Measurements from ENCODE around the gene CXorf38. TPM values are rescaled to one million over a fixed set of nuclear protein-coding genes. Genes with fewer than 3 reads are reported as not detected.

Gene CXorf38
- total and polyA plus RNA-seq, 2 of the 8 experiments (the other 6 are each of a cell fraction or from before 2014, with no cell fraction given): 3.6 to 6.4 TPM

DNA sequence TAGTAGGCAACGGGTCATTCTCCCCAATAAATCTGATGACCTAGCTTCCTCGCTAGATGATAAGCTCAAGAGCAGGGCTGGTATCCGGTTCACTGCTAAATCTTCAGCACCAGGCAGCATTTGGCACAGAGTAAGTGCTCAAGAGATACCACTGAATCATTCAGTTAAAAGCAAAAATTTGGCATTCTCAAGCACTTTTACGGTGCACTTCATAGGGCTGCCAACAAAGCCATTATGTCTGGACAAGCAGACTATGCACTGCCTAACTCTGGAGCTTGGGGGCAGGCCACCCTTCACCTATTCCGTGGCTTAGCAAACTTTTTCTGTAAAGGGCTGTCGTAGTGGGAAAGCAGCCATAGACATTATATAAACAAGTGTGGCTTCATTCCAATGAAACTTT lies 23.8 kb upstream of the CXorf38 start:
- Histone ChIP-seq H3K9ac (replicated peaks in 1 of 4; ENCODE audit: extremely low read depth in 1 of 4, low read depth in 3 of 4, low read length in 3 of 4) (no peak overlapping the region), H2BK5ac (ENCODE audit: low read depth, low read length) (no peak overlapping the region), H3K23me2 (ENCODE audit: low read depth, low read length) (no peaks in the 10 kb centered on the region), H3K27me3 (replicated peaks in 1 of 4; ENCODE audit: control insufficient read depth in 3 of 4, extremely low read depth in 1 of 4, insufficient read depth in 3 of 4, low read length in 3 of 4) (no peaks in the 10 kb centered on the region), H3K79me2 (ENCODE audit: control insufficient read depth in 1 of 2, insufficient read depth in 2 of 2, low read length in 2 of 2) (no peaks in the 10 kb centered on the region), H3K23ac (ENCODE audit: insufficient read length) (no peak overlapping the region), H4K91ac (replicated peaks; ENCODE audit: insufficient read length, low read length) (no peak overlapping the region), H4K20me1 (replicated peaks in 1 of 2; ENCODE audit: control insufficient read depth in 1 of 2, insufficient read depth in 2 of 2, low read length in 2 of 2) (no peaks in the 10 kb centered on the region), H2BK12ac (ENCODE audit: low read depth, low read length) (no peak overlapping the region), H2BK20ac (ENCODE audit: low read length) (no peak overlapping the region), H3K4ac (replicated peaks; ENCODE audit: insufficient read length, low read depth, low read length) (no peak overlapping the region), H3K27ac (ENCODE audit: low read depth, low read length) (no peak overlapping the region), H4K8ac (ENCODE audit: extremely low read depth, insufficient read depth, low read length) (no peak overlapping the region), H2BK120ac (replicated peaks; ENCODE audit: low read depth, low read length) (no peak overlapping the region), H3K4me2 (ENCODE audit: insufficient read depth in 1 of 2, low read depth in 2 of 2, low read length in 2 of 2) (no peak overlapping the region), H2AK5ac (ENCODE audit: low read depth, low read length) (no peak overlapping the region), H3K4me3 (ENCODE audit: extremely low read depth in 1 of 4, insufficient read depth in 2 of 4, low read depth in 3 of 4, low read length in 4 of 4) (no peak overlapping the region), H3K36me3 (ENCODE audit: control insufficient read depth in 2 of 4, insufficient read depth in 4 of 4, low read length in 3 of 4) (peaks cover 14 to 95% (median 52%) of the 10 kb centered on the region in 4 experiments; a peak in 7 of 8 replicates), H3K79me1 (ENCODE audit: low read depth, low read length) (no peaks in the 10 kb centered on the region), H3K4me1 (replicated peaks in 1 of 4; ENCODE audit: control insufficient read depth in 3 of 4, insufficient read depth in 4 of 4, low read length in 3 of 4) (no peaks in the 10 kb centered on the region), H3K14ac (ENCODE audit: insufficient read length) (no peak overlapping the region), H3K18ac (ENCODE audit: extremely low read depth, low read length) (no peak overlapping the region), H3K9me3 (ENCODE audit: insufficient read depth in 2 of 2, low read depth in 1 of 2, low read length in 1 of 2) (no peaks in the 10 kb centered on the region), H3K56ac (replicated peaks; ENCODE audit: insufficient read length, low read depth, low read length) (no peak overlapping the region), H2AFZ (ENCODE audit: low read length) (no peak overlapping the region), H4K5ac (ENCODE audit: insufficient read length, low read depth, low read length) (no peak overlapping the region), H2BK15ac (ENCODE audit: low read length) (no peak overlapping the region)
- no peak for FAIRE-seq
- WGBS, 2 experiments (ENCODE audit: extremely low coverage in 1 of 2, insufficient coverage in 1 of 2, insufficient read length in 1 of 2, insufficient replicate concordance in 2 of 2, low coverage in 1 of 2, low lambda C conversion rate in 2 of 2, missing lambda C conversion rate in 1 of 2): 94% methylated on average over 6 of the region's 6 CpGs; no CpG with 5 or more reads in 1 of the 2 experiments
- ChIA-PET POLR2A (ENCODE audit: partially characterized antibody) (no interaction called here), CTCF (ENCODE audit: partially characterized antibody) (no interaction called here)
- DNase-seq (ENCODE audit: low read depth in 1 of 2, low spot score in 2 of 2): no peak
- TF ChIP-seq BRCA1 (IDR thresholded peaks at IDR 0.05; ENCODE audit: low read depth, low read length): no peak
- no peak for TF ChIP-seq EP300 (IDR thresholded peaks at IDR 0.05; ENCODE audit: borderline replicate concordance in 1 of 2, low read depth in 2 of 2, low read length in 2 of 2)
- no peak for TF ChIP-seq BCL11A (IDR thresholded peaks at IDR 0.05; ENCODE audit: low read depth in 2 of 2, low read length in 2 of 2)
- no peak for TF ChIP-seq KDM1A (IDR thresholded peaks at IDR 0.05; ENCODE audit: borderline replicate concordance, low read length)

All from H1 (cell line).